ENCODE measurements around the gene KCNG2.

Gene KCNG2

DNA sequence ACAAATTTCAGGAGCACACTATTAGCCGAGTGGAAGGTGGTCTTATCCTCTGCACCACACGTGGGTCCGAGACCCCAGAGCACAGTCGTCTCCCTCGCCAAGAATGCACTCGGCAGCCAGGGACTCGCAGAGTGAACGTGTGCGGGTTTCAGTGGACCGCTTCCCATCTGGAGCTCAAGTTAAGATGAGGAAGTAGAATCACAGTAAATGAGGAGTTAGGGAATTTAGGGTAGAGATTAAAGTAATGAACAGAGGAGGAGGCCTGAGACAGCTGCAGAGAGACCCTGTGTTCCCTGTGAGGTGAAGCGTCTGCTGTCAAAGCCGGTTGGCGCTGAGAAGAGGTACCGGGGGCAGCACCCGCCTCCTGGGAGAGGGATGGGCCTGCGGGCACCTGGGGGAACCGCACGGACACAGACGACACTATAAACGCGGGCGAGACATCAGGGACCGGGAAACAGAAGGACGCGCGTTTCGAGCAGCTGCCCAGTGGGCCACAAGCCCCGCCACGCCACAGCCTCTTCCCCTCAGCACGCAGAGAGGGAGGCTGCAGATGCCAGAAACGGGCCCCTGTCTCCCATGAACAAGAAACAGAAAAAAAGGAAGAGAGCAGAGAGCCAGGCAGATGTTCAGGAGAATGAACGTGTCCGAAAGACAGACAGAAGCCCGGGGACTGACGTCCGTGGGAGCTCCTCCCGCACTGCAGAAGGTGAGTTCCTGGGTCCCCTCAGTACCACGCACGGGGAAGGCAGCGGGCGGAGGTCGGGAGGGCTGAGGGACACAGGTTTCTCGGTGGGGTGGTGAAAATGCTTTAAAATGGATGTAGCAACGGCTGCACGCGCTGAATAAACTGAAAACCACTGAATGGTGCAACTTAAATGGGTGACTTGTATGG, 5.4 kb upstream of the KCNG2 start:
- peak overlapping the region; percentile 26 for H3K4me3 ChIP-seq (ENCODE audit: low read depth, low read length)
- H3K27me3 ChIP-seq (ENCODE audit: insufficient read depth, low read length) = peaks cover 10% of the 10 kb centered on the region
- no peaks in the 10 kb centered on the region for H3K36me3 ChIP-seq (ENCODE audit: insufficient read depth, low read length)
- peak overlapping the region; percentile 18 for H2AFZ ChIP-seq (ENCODE audit: low read length, unreplicated experiment)
- no peaks in the 10 kb centered on the region for H3K79me2 ChIP-seq (ENCODE audit: control insufficient read depth, insufficient read depth, low read length, unreplicated experiment)
- H3K4me1 ChIP-seq (ENCODE audit: control insufficient read depth, insufficient read depth, low read length, unreplicated experiment) = peaks cover 47% of the 10 kb centered on the region
- peak overlapping the region; percentile 99 for H3K27ac ChIP-seq (ENCODE audit: low read depth, low read length)

DNA sequence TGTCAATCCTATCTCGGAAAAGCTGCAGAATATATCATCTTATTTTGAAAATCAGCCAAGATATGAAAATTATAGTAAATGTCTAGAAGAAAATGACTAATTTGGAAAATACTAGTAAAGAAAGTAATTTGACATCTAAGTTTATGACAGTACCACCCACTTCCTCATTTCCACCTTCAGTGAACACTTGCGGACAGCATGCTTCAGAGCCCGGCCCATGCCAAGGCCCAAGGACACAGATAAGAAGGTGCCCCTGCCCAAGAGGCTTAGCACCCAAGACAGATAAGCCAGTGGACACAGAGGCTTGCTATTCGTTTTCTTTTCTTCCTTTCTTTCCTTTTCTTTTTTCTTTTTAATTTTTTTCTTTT, 4.8 kb upstream of the KCNG2 start:
- Histone ChIP-seq H3K36me3 (ENCODE audit: insufficient read depth, low read length) (no peaks in the 10 kb centered on the region), H3K27me3 (ENCODE audit: insufficient read depth, low read length) (peaks cover 13% of the 10 kb centered on the region; the same call in 1 of the 2 replicates), H3K79me2 (ENCODE audit: control insufficient read depth, insufficient read depth, low read length, unreplicated experiment) (no peaks in the 10 kb centered on the region), H3K4me1 (ENCODE audit: control insufficient read depth, insufficient read depth, low read length, unreplicated experiment) (peaks cover 48% of the 10 kb centered on the region), H3K4me3 (ENCODE audit: low read depth, low read length) (no peak overlapping the region), H3K27ac (ENCODE audit: low read depth, low read length) (peak overlapping the region; percentile 99; the same call in 1 of the 2 replicates), H2AFZ (ENCODE audit: low read length, unreplicated experiment) (no peak overlapping the region)

DNA sequence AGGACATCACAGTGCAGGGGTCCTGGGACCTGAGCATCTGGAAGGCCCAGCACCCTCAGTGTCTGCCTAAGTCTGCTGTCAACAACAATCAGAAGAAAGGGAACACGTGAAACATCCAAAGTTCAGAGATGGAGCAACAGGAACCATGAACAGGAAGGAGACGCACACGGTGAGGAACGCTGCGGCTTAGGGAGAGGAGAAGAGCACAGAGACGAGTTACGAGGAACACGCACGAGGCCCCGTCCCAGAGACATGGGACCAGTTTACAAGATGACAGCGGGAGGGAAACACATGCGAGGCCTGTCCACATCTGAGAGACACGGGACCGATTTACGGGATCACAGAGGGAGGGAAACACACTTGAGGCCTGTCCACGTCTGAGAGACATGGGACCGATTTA, 2.9 kb upstream of the KCNG2 start:
- Histone ChIP-seq H3K27ac (ENCODE audit: low read depth, low read length) (no peak overlapping the region), H3K36me3 (ENCODE audit: insufficient read depth, low read length) (no peaks in the 10 kb centered on the region), H3K79me2 (ENCODE audit: control insufficient read depth, insufficient read depth, low read length, unreplicated experiment) (no peaks in the 10 kb centered on the region), H2AFZ (ENCODE audit: low read length, unreplicated experiment) (no peak overlapping the region), H3K4me3 (ENCODE audit: low read depth, low read length) (no peak overlapping the region), H3K4me1 (ENCODE audit: control insufficient read depth, insufficient read depth, low read length, unreplicated experiment) (peaks cover 48% of the 10 kb centered on the region), H3K27me3 (ENCODE audit: insufficient read depth, low read length) (peaks cover 27% of the 10 kb centered on the region)

DNA sequence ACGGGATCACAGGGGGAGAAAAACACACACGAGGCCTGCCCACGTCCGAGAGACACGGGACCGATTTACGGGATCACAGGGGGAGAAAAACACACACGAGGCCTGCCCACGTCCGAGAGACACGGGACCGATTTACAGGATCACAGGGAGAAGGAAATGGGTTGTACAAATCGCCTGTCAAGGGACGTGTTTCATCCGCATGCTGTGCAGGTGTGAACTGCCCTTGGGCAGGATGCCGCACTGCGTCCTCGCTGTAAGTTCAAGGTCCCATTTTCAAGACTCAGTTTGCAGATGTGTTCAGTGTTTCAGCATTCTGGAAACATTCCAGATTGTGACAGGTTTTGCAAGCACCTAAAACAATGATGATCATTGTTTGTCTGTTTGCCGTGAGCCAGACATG, 2.3 kb upstream of the KCNG2 start:
- Histone ChIP-seq H3K27me3 (ENCODE audit: insufficient read depth, low read length) (peaks cover 29% of the 10 kb centered on the region), H3K4me3 (ENCODE audit: low read depth, low read length) (no peak overlapping the region), H3K79me2 (ENCODE audit: control insufficient read depth, insufficient read depth, low read length, unreplicated experiment) (no peaks in the 10 kb centered on the region), H3K4me1 (ENCODE audit: control insufficient read depth, insufficient read depth, low read length, unreplicated experiment) (peaks cover 44% of the 10 kb centered on the region), H3K36me3 (ENCODE audit: insufficient read depth, low read length) (no peaks in the 10 kb centered on the region), H3K27ac (ENCODE audit: low read depth, low read length) (peak overlapping the region; percentile 42; the same call in 1 of the 2 replicates), H2AFZ (ENCODE audit: low read length, unreplicated experiment) (no peak overlapping the region)

DNA sequence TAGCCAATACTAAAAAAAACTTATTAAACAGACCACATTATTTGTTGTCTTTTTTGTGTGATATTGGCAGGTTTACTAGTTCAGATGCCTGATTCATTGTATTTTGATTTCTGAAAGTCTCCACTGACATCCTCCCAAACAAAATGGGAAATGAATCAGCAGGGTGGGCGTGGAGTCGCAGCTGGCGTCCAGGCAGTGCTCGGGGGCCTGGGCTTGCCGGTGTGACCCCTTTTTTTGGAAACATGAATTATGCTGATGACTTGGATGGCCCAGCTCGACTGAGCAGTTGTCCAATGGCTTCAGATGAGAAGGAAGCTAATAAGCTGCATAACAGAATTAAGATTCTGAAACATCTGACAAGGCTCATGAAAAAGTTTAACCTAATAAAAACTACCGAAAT, 1.7 kb upstream of the KCNG2 start:
- H3K27me3 ChIP-seq (ENCODE audit: insufficient read depth, low read length) = peaks cover 29% of the 10 kb centered on the region
- H3K4me1 ChIP-seq (ENCODE audit: control insufficient read depth, insufficient read depth, low read length, unreplicated experiment) = peaks cover 38% of the 10 kb centered on the region
- no peak overlapping the region for H3K4me3 ChIP-seq (ENCODE audit: low read depth, low read length)
- no peak overlapping the region for H2AFZ ChIP-seq (ENCODE audit: low read length, unreplicated experiment)
- H3K36me3 ChIP-seq (ENCODE audit: insufficient read depth, low read length) = no peaks in the 10 kb centered on the region
- no peaks in the 10 kb centered on the region for H3K79me2 ChIP-seq (ENCODE audit: control insufficient read depth, insufficient read depth, low read length, unreplicated experiment)
- peak overlapping the region; percentile 42; the same call in 1 of the 2 replicates for H3K27ac ChIP-seq (ENCODE audit: low read depth, low read length)

- Histone ChIP-seq H3K36me3 (ENCODE audit: insufficient read depth, low read length) (no peaks in the 10 kb centered on the region), H3K4me3 (ENCODE audit: low read depth, low read length) (peak overlapping the region; percentile 74; the same call in 1 of the 2 replicates), H3K4me1 (ENCODE audit: control insufficient read depth, insufficient read depth, low read length, unreplicated experiment) (peaks cover 34% of the 10 kb centered on the region), H3K27ac (ENCODE audit: low read depth, low read length) (peak overlapping the region; percentile 42; the same call in 1 of the 2 replicates), H3K79me2 (ENCODE audit: control insufficient read depth, insufficient read depth, low read length, unreplicated experiment) (no peaks in the 10 kb centered on the region), H3K27me3 (ENCODE audit: insufficient read depth, low read length) (peaks cover 29% of the 10 kb centered on the region), H2AFZ (ENCODE audit: low read length, unreplicated experiment) (no peak overlapping the region)
Observed at GRCh38 chr18:79796531-79797405, 970 bp upstream of the KCNG2 start.

DNA sequence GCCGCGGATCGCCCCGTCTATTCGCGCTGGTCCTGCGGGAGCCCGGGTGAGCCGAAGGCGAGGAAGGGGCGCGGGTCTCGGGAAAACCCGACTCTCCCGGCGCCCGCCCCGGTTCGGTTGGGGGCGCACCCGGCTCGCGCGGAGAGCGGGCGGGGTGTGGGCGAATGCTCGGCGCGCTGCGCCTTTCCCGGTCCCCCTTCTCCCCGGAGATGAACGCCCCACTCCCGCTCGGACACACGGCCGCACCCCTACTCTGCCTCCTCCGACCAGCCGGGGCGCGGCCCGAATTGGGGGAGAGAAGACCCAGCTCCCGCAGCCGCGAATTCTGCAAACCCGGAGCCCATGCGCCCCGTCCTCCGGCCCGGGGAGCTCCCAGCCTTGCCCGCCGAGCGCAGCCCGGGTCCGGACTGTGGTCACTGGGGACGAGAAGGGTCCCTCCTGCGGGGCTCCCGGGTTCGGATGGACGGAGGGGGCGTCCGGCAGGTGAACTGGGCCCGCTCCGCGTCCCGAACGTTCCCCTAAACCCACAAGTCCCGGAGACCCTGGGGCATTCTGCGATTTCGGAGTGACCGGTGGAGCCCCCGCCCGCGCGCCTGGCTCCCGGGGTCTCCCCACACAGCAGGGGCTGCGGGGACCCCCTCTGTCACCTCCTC, 734 bp downstream of the KCNG2 start:
- Histone ChIP-seq H3K4me3 (ENCODE audit: low read depth, low read length) (peak overlapping the region; percentile 74), H3K27ac (ENCODE audit: low read depth, low read length) (no peak overlapping the region), H3K4me1 (ENCODE audit: control insufficient read depth, insufficient read depth, low read length, unreplicated experiment) (peaks cover 21% of the 10 kb centered on the region)

GRCh38 chr18:79798999-79799370, 1.2 kb downstream of the KCNG2 start:
- Histone ChIP-seq H3K27me3 (ENCODE audit: insufficient read depth, low read length) (peaks cover 29% of the 10 kb centered on the region), H3K4me3 (ENCODE audit: low read depth, low read length) (peak overlapping the region; percentile 74), H3K4me1 (ENCODE audit: control insufficient read depth, insufficient read depth, low read length, unreplicated experiment) (peaks cover 21% of the 10 kb centered on the region), H3K79me2 (ENCODE audit: control insufficient read depth, insufficient read depth, low read length, unreplicated experiment) (no peaks in the 10 kb centered on the region), H3K27ac (ENCODE audit: low read depth, low read length) (no peak overlapping the region), H3K36me3 (ENCODE audit: insufficient read depth, low read length) (no peaks in the 10 kb centered on the region), H2AFZ (ENCODE audit: low read length, unreplicated experiment) (no peak overlapping the region)

More for the DNA sequence above, 734 bp downstream of the KCNG2 start:
- peaks cover 29% of the 10 kb centered on the region for H3K27me3 ChIP-seq (ENCODE audit: insufficient read depth, low read length)
- H3K36me3 ChIP-seq (ENCODE audit: insufficient read depth, low read length) = no peaks in the 10 kb centered on the region
- no peak overlapping the region for H2AFZ ChIP-seq (ENCODE audit: low read length, unreplicated experiment)
- H3K79me2 ChIP-seq (ENCODE audit: control insufficient read depth, insufficient read depth, low read length, unreplicated experiment) = no peaks in the 10 kb centered on the region

- H3K27me3 ChIP-seq (ENCODE audit: insufficient read depth, low read length) = peaks cover 29% of the 10 kb centered on the region
- H3K36me3 ChIP-seq (ENCODE audit: insufficient read depth, low read length) = no peaks in the 10 kb centered on the region
- H3K4me1 ChIP-seq (ENCODE audit: control insufficient read depth, insufficient read depth, low read length, unreplicated experiment) = peaks cover 21% of the 10 kb centered on the region
- H2AFZ ChIP-seq (ENCODE audit: low read length, unreplicated experiment) = no peak overlapping the region
- H3K4me3 ChIP-seq (ENCODE audit: low read depth, low read length) = 0 out of 2 replicates have a peak overlapping the region, but pooled peaks have one; percentile 74
- no peaks in the 10 kb centered on the region for H3K79me2 ChIP-seq (ENCODE audit: control insufficient read depth, insufficient read depth, low read length, unreplicated experiment)
- no peak overlapping the region for H3K27ac ChIP-seq (ENCODE audit: low read depth, low read length)
Observed at GRCh38 chr18:79799619-79800370, 2.1 kb downstream of the KCNG2 start.

Measured in ACC112 (cell line).